Breast epithelium (tissue), 3 donors: Measurements from ENCODE around the gene SLC12A7.

Experiments used
- POLR2AphosphoS5 ChIP-seq, 3 donors: sonication (generic); formaldehyde crosslinking; IDR thresholded peaks; one replicate each; pipeline ENCODE4 v1.6.1; 2017; ENCODE audit warnings: antibody characterized with exemption in 3 of 3
- TF ChIP-seq, protein P1 (sequence below), 3 donors: fragments of 450-650 bp; IDR thresholded peaks; one replicate each; pipeline ENCODE4 v1.5.1; 2016 to 2017; ENCODE audit warnings: antibody characterized with exemption in 3 of 3, mild to moderate bottlenecking in 3 of 3, moderate library complexity in 3 of 3

GRCh38 chr5:1101961-1102713 lies 9.7 kb downstream of the SLC12A7 start:
- TF ChIP-seq POLR2AphosphoS5 (IDR thresholded peaks at IDR 0.05), result no peak
- TF ChIP-seq, protein P1, sequence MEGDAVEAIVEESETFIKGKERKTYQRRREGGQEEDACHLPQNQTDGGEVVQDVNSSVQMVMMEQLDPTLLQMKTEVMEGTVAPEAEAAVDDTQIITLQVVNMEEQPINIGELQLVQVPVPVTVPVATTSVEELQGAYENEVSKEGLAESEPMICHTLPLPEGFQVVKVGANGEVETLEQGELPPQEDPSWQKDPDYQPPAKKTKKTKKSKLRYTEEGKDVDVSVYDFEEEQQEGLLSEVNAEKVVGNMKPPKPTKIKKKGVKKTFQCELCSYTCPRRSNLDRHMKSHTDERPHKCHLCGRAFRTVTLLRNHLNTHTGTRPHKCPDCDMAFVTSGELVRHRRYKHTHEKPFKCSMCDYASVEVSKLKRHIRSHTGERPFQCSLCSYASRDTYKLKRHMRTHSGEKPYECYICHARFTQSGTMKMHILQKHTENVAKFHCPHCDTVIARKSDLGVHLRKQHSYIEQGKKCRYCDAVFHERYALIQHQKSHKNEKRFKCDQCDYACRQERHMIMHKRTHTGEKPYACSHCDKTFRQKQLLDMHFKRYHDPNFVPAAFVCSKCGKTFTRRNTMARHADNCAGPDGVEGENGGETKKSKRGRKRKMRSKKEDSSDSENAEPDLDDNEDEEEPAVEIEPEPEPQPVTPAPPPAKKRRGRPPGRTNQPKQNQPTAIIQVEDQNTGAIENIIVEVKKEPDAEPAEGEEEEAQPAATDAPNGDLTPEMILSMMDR (IDR thresholded peaks at IDR 0.05), result no peak
